A549 (cell line): Measurements from ENCODE around the gene ARHGEF37. TPM values are rescaled to one million over a fixed set of nuclear protein-coding genes. Genes with fewer than 3 reads are reported as not detected.
A peak's percentile ranks its signal among the peaks of the same experiment; 100 is the strongest.

Experiments used
- ATAC-seq, 2 experiments: fragments of 200-7000 bp in 1 of 2; fragments of >200 bp in 1 of 2; cut with Nextera tagmentation in 1 of 2; cut with Tn5 transposase in 1 of 2; 3 replicates each; pipeline versions ENCODE4 v1.8.0 to v1.9.1; 2018 to 2020; ENCODE audit warnings: mild to moderate bottlenecking in 1 of 2, moderate library complexity in 1 of 2
- CTCF ChIA-PET: fragments of 300-600 bp; sonication (Branson Sonifier 250); formaldehyde crosslinking; extraction: SDS; loops from one replicate; lab custom pipeline; 2021; ENCODE audit warnings: antibody characterized with exemption, inconsistent platforms; lab: Yijun Ruan, JAX
- POLR2A ChIA-PET: fragments of 350-600 bp; formaldehyde crosslinking; extraction: SDS; loops from one replicate; lab custom pipeline; 2021; ENCODE audit warnings: antibody characterized with exemption, inconsistent platforms; lab: Yijun Ruan, JAX
- DNase-seq, 2 experiments: peaks; one replicate each; pipeline versions ENCODE4 v3.0.0 to v3.0.0-alpha.2; 2011 to 2016; ENCODE audit warnings: low read depth in 1 of 2, low spot score in 1 of 2
- FAIRE-seq: peaks from 2 replicates; lab custom pipeline; 2011; peaks lifted over from hg19 to GRCh38; lab: Jason Lieb, UNC
- H3K27ac ChIP-seq, 2 experiments: fragments of >200 bp; sonication (Bioruptor Twin); formaldehyde crosslinking; 3 replicates each; pipeline ENCODE4 v1.5.1; 2016 to 2017
- H3K4me1 ChIP-seq: fragments of >200 bp; sonication (Bioruptor Twin); formaldehyde crosslinking; 3 replicates; pipeline ENCODE4 v1.6.1; 2016
- H3K4me2 ChIP-seq: fragments of >200 bp; sonication (Bioruptor Twin); formaldehyde crosslinking; 3 replicates; pipeline ENCODE4 v1.6.1; 2016
- H3K4me3 ChIP-seq: fragments of >200 bp; sonication (Bioruptor Twin); formaldehyde crosslinking; 3 replicates; pipeline ENCODE4 v1.5.1; 2016
- H3K9me3 ChIP-seq: fragments of >200 bp; sonication (Bioruptor Twin); formaldehyde crosslinking; 3 replicates; pipeline ENCODE4 v1.6.1; 2016
- ATOH8 ChIP-seq: fragments of 250-450 bp; sonication (Bioruptor Pico); IDR thresholded peaks from 2 replicates; pipeline ENCODE4 v1.5.0; 2020; ENCODE audit warnings: low read depth, mild to moderate bottlenecking, moderate library complexity
- BCL3 ChIP-seq: fragments of >200 bp; sonication (Bioruptor Twin); formaldehyde crosslinking; IDR thresholded peaks from 3 replicates; pipeline ENCODE4 v1.6.1; 2016
- BHLHE40 ChIP-seq: IDR thresholded peaks from 2 replicates; pipeline ENCODE4 v1.6.1; 2012; ENCODE audit warnings: low read depth, low read length, inconsistent platforms
- CBX8 ChIP-seq: fragments of 200-600 bp; sonication (generic); IDR thresholded peaks from 2 replicates; pipeline ENCODE4 v1.6.1; 2016
- CEBPB ChIP-seq, 2 experiments: fragments of >200 bp in 1 of 2; sonication (Bioruptor Twin) in 1 of 2; formaldehyde crosslinking in 1 of 2; IDR thresholded peaks; 2 replicates each; pipeline ENCODE4 v1.6.1; 2012 to 2016
- CHD2 ChIP-seq: fragments of 150-350 bp; IDR thresholded peaks from 2 replicates; pipeline ENCODE4 v1.6.1; 2014; ENCODE audit warnings: low read length; ENCODE audit not compliant: partially characterized antibody
- CHD4 ChIP-seq: fragments of 200-600 bp; sonication (generic); IDR thresholded peaks from 2 replicates; pipeline ENCODE4 v1.6.1; 2016; ENCODE audit warnings: antibody characterized with exemption, mild to moderate bottlenecking, borderline replicate concordance
- CTCF ChIP-seq: fragments of >200 bp; sonication (Bioruptor Twin); formaldehyde crosslinking; IDR thresholded peaks from 3 replicates; pipeline ENCODE4 v1.5.1; 2016
- E2F6 ChIP-seq: IDR thresholded peaks from 2 replicates; pipeline ENCODE4 v1.6.1; 2012; ENCODE audit warnings: low read depth, borderline replicate concordance
- EP300 ChIP-seq, 2 experiments: fragments of >200 bp; sonication (Bioruptor Twin); formaldehyde crosslinking; IDR thresholded peaks; 2 replicates in 1 of 2; 3 replicates in 1 of 2; pipeline ENCODE4 v1.6.1; 2016 to 2017
- FOSB ChIP-seq: fragments of 250-450 bp; sonication (Bioruptor Pico); IDR thresholded peaks from 2 replicates; pipeline ENCODE4 v1.5.0; 2020; ENCODE audit warnings: mild to moderate bottlenecking, moderate library complexity
- FOSL2 ChIP-seq, 2 experiments: fragments of 450-650 bp in 1 of 2; fragments of >200 bp in 1 of 2; sonication (Bioruptor Twin) in 1 of 2; formaldehyde crosslinking; IDR thresholded peaks; 2 replicates each; pipeline versions ENCODE4 v1.5.0 to v1.6.1; 2016 to 2020; ENCODE audit warnings: mild to moderate bottlenecking in 1 of 2, moderate library complexity in 1 of 2
- HEYL ChIP-seq: fragments of 250-450 bp; sonication (Bioruptor Pico); IDR thresholded peaks from 2 replicates; pipeline ENCODE4 v1.8.0; 2021; ENCODE audit warnings: mild to moderate bottlenecking, moderate library complexity
- HOXA7 ChIP-seq: fragments of 250-450 bp; sonication (Bioruptor Pico); IDR thresholded peaks from 2 replicates; pipeline ENCODE4 v1.5.0; 2020; ENCODE audit warnings: mild to moderate bottlenecking, moderate library complexity
- HOXB13 ChIP-seq: fragments of 250-450 bp; sonication (Bioruptor Pico); IDR thresholded peaks from 2 replicates; pipeline ENCODE4 v1.5.0; 2020; ENCODE audit warnings: low read depth, mild to moderate bottlenecking, moderate library complexity
- JUNB ChIP-seq: fragments of >200 bp; sonication (Bioruptor Twin); formaldehyde crosslinking; IDR thresholded peaks from 2 replicates; pipeline ENCODE4 v1.6.1; 2016
- KDM5A ChIP-seq: fragments of 200-600 bp; sonication (generic); IDR thresholded peaks from 2 replicates; pipeline ENCODE4 v1.6.1; 2016; ENCODE audit warnings: antibody characterized with exemption, mild to moderate bottlenecking
- MAFK ChIP-seq: fragments of 450-650 bp; IDR thresholded peaks from 2 replicates; pipeline ENCODE4 v1.6.1; 2014; ENCODE audit not compliant: partially characterized antibody
- MAX ChIP-seq: IDR thresholded peaks from 2 replicates; pipeline ENCODE4 v1.6.1; 2012
- MAZ ChIP-seq: fragments of 150-350 bp; IDR thresholded peaks from 2 replicates; pipeline ENCODE4 v1.6.1; 2014; ENCODE audit warnings: antibody characterized with exemption, low read depth, low read length, borderline replicate concordance
- MYC ChIP-seq: IDR thresholded peaks from 2 replicates; pipeline ENCODE4 v1.6.1; 2012; ENCODE audit warnings: mild to moderate bottlenecking, inconsistent platforms, low read length, improper control_type of control experiment, borderline replicate concordance
- NFE2L2 ChIP-seq: fragments of 150-350 bp; conservative IDR thresholded peaks from 2 replicates; pipeline ENCODE4 v1.6.1; 2014; ENCODE audit warnings: low read length
- NR3C1 ChIP-seq: fragments of >200 bp; sonication (Bioruptor Twin); formaldehyde crosslinking; IDR thresholded peaks from 3 replicates; pipeline ENCODE4 v1.6.1; 2017
- PBX3 ChIP-seq: IDR thresholded peaks from 2 replicates; pipeline ENCODE4 v1.6.1; 2012
- POLR2A ChIP-seq: IDR thresholded peaks from 2 replicates; pipeline ENCODE4 v1.6.1; 2012; ENCODE audit warnings: mild to moderate bottlenecking, low read length
- RAD21 ChIP-seq, 2 experiments: fragments of >200 bp in 1 of 2; sonication (Bioruptor Twin) in 1 of 2; formaldehyde crosslinking in 1 of 2; IDR thresholded peaks in 1 of 2; conservative IDR thresholded peaks in 1 of 2; 2 replicates in 1 of 2; 3 replicates in 1 of 2; pipeline ENCODE4 v1.6.1; 2012 to 2018; ENCODE audit warnings: inconsistent platforms in 1 of 2
- RARB ChIP-seq: fragments of 250-450 bp; sonication (Bioruptor Pico); IDR thresholded peaks from 2 replicates; pipeline ENCODE4 v1.8.0; 2021; ENCODE audit warnings: mild to moderate bottlenecking, moderate library complexity
- RFX5 ChIP-seq: fragments of 450-650 bp; IDR thresholded peaks from 2 replicates; pipeline ENCODE4 v1.7.1; 2014; ENCODE audit warnings: antibody characterized with exemption, mild to moderate bottlenecking, moderate library complexity
- SMC3 ChIP-seq: fragments of >200 bp; sonication (Bioruptor Twin); formaldehyde crosslinking; IDR thresholded peaks from 3 replicates; pipeline ENCODE4 v1.6.1; 2018; ENCODE audit warnings: inconsistent platforms
- SREBF2 ChIP-seq: fragments of 450-650 bp; IDR thresholded peaks from 2 replicates; pipeline ENCODE4 v1.6.1; 2014; ENCODE audit warnings: mild to moderate bottlenecking, moderate library complexity
- TFCP2L1 ChIP-seq: fragments of 250-450 bp; sonication (Bioruptor Pico); IDR thresholded peaks from 2 replicates; pipeline ENCODE4 v1.5.0; 2021; ENCODE audit warnings: mild to moderate bottlenecking
- TP53 ChIP-seq: fragments of 250-450 bp; sonication (Bioruptor Pico); IDR thresholded peaks from 2 replicates; pipeline ENCODE4 v1.5.0; 2021; ENCODE audit warnings: mild to moderate bottlenecking, moderate library complexity
- USF2 ChIP-seq: fragments of 450-650 bp; IDR thresholded peaks from 2 replicates; pipeline ENCODE4 v1.6.1; 2014; ENCODE audit warnings: antibody characterized with exemption
- ZC3H11A ChIP-seq: fragments of 450-650 bp; IDR thresholded peaks from 2 replicates; pipeline ENCODE4 v1.6.1; 2014; ENCODE audit warnings: antibody characterized with exemption, mild to moderate bottlenecking
- ZNF302 ChIP-seq: fragments of 250-450 bp; sonication (Bioruptor Pico); IDR thresholded peaks from 2 replicates; pipeline ENCODE4 v1.9.0; 2021; ENCODE audit warnings: inconsistent platforms, mild to moderate bottlenecking, moderate library complexity
- ZSCAN20 ChIP-seq: fragments of 250-450 bp; sonication (Bioruptor Pico); IDR thresholded peaks from 2 replicates; pipeline ENCODE4 v1.8.0; 2022; ENCODE audit warnings: mild to moderate bottlenecking, moderate library complexity
- WGBS: methylation state at CpG from one replicate; pipeline ENCODE4 v1.1.6; 2017; ENCODE audit errors: missing lambda C conversion rate; 5-methylcytosine and 5-hydroxymethylcytosine counted together
- polyA plus RNA-seq, 4 experiments: library from polyadenylated mRNA; depleted of rRNA in 3 of 4; stranded (reverse); fragments of >200 nt; fragmentation: RNase III in 1 of 4; extraction: RNeasy Plus Mini Kit Qiagen cat#74134 plus additional on column Dnase treatment in 1 of 4; gene quantifications; 2 replicates in 3 of 4; 3 replicates in 1 of 4; pipeline ENCODE4 v1.2.3, GENCODE V29; 2011 to 2017

ARHGEF37 gene
- polyA plus RNA-seq, 2 of the 4 experiments (the other 2 are of a cell fraction), result 1.2 to 1.5 TPM

- peak within 1 kb of the TSS; percentile 97 for H3K27ac ChIP-seq
- FAIRE-seq, result no peak
- CTCF ChIA-PET, result interaction anchor here (0.5 to 16.2 kb wide), 47 partner anchors 8 to 298 kb away, joined by 3 to 209 read pairs (median 4); partner anchors contain the start of genes ARHGEF37, GRPEL2 and PCYOX1L
- WGBS, result under 1% methylated on average over 34 of the region's 67 CpGs
- peak; percentile 98 to 99 for DNase-seq
- no peaks in the 10 kb centered on the region for H3K9me3 ChIP-seq
- H3K4me1 ChIP-seq, result peaks cover 30% of the 10 kb centered on the region
- ATAC-seq, result peak; percentile 96
- H3K4me3 ChIP-seq, result peak within 1 kb of the TSS; percentile 85
- peak within 1 kb of the TSS; percentile 93 for H3K4me2 ChIP-seq
- POLR2A ChIA-PET, result interaction anchor here (0.6 to 5.5 kb wide), 25 partner anchors 10 to 279 kb away, joined by 3 to 65 read pairs (median 4); partner anchors contain the start of genes AFAP1L1, ARHGEF37 and GRPEL2
- no peak for TF ChIP-seq KDM5A
- peak; percentile 58 for TF ChIP-seq POLR2A
- TF ChIP-seq BHLHE40, result no peak
- peak; percentile 58 for TF ChIP-seq RFX5
- no peak for TF ChIP-seq CHD2
- TF ChIP-seq CHD4, result peak; percentile 27; the same call in 1 of the 2 replicates
- no peak for TF ChIP-seq FOSB
- TF ChIP-seq MYC, result no peak
- no peak for TF ChIP-seq ZSCAN20
- no peak for TF ChIP-seq HOXB13 (CRISPR knock-in tag)
- TF ChIP-seq USF2, result no peak
- peak; percentile 78 for TF ChIP-seq CTCF
- TF ChIP-seq CEBPB (IDR thresholded peaks at IDR 0.05), result no peak
- TF ChIP-seq TFCP2L1, result no peak
- no peak for TF ChIP-seq RARB (CRISPR knock-in tag)
- no peak for TF ChIP-seq JUNB
- TF ChIP-seq HEYL (CRISPR knock-in tag), result no peak
- no peak for TF ChIP-seq NFE2L2
- peak; percentile 93 for TF ChIP-seq BCL3
- TF ChIP-seq SMC3, result peak; percentile 58
- TF ChIP-seq ZC3H11A, result no peak
- no peak for TF ChIP-seq PBX3
- peak; percentile 71 to 73 for TF ChIP-seq RAD21 (conservative IDR thresholded peaks at IDR 0.05 in 1 of 2, IDR thresholded peaks at IDR 0.05 in 1 of 2)
- TF ChIP-seq HOXA7 (CRISPR knock-in tag), result no peak
- no peak for TF ChIP-seq SREBF2
- TF ChIP-seq CBX8, result no peak
- no peak for TF ChIP-seq EP300 (IDR thresholded peaks at IDR 0.05)
- TF ChIP-seq NR3C1, result no peak
- TF ChIP-seq MAFK, result peak; percentile 89
- no peak for TF ChIP-seq TP53 (CRISPR knock-in tag)
- no peak for TF ChIP-seq ZNF302 (CRISPR knock-in tag)
- no peak for TF ChIP-seq FOSL2 (IDR thresholded peaks at IDR 0.05)
- TF ChIP-seq FOSL2 (CRISPR knock-in tag; IDR thresholded peaks at IDR 0.05), result no peak
- peak; percentile 65 for TF ChIP-seq MAX
- TF ChIP-seq MAZ, result no peak
- TF ChIP-seq E2F6, result peak; percentile 46; the same call in 1 of the 2 replicates
- TF ChIP-seq ATOH8 (CRISPR knock-in tag), result no peak
Observed at GRCh38 chr5:149551227-149552037, 29.9 kb upstream of the ARHGEF37 start, which contains the start of gene CSNK1A1. Gene CSNK1A1, minus strand, starts transcription at chr5:149551439. Its CDS starts 475 bp downstream, at chr5:149550964.
